T-cell (primary cell): ENCODE data around the gene FBXO48. TPM values are rescaled to one million over a fixed set of nuclear protein-coding genes. Genes with fewer than 3 reads are reported as not detected.

Experiments
- ATAC-seq, 4 experiments: fragments of 200-7000 bp in 3 of 4; fragments of 150-1000 bp in 1 of 4; cut with Tn5 transposase; replicated peaks in 1 of 4; 1 replicate in 3 of 4; 2 replicates in 1 of 4; pipeline ENCODE4 v1.10.0; 2021; ENCODE audit warnings: moderate library complexity in 3 of 4, mild to moderate bottlenecking in 2 of 4, moderate number of reproducible peaks in 1 of 4
- CTCF ChIA-PET, 2 donors: fragments of 300-600 bp; sonication (Branson Sonifier 250); formaldehyde crosslinking; loops; one replicate each; lab custom pipeline; 2022; ENCODE audit warnings: antibody characterized with exemption in 2 of 2; lab: Charles Lee
- POLR2A ChIA-PET, 2 donors: fragments of 300-600 bp; sonication (Branson Sonifier 250); formaldehyde crosslinking; loops; one replicate each; lab custom pipeline; 2022; ENCODE audit warnings: antibody characterized with exemption in 2 of 2; lab: Charles Lee
- DNase-seq, 35 experiments: peaks; one replicate each; pipeline versions ENCODE4 v3.0.0 to v3.0.0-alpha.2; 2013 to 2023
- H3K27ac ChIP-seq: one replicate; pipeline ENCODE4 v1.5.1; 2013; ENCODE audit warnings: low read length
- H3K27me3 ChIP-seq, 2 experiments: replicated peaks in 1 of 2; 1 replicate in 1 of 2; 2 replicates in 1 of 2; pipeline versions ENCODE4 v1.6.1 to v1.7.0; 2013; ENCODE audit warnings: low read length in 1 of 2, mixed read lengths in 1 of 2; ENCODE audit not compliant: control insufficient read depth in 2 of 2, insufficient read depth in 2 of 2; ENCODE audit errors: extremely low read depth in 1 of 2
- H3K36me3 ChIP-seq, 2 donors: 1 replicate in 1 of 2; 2 replicates in 1 of 2; pipeline versions ENCODE4 v1.6.1 to v1.7.0; 2013; ENCODE audit warnings: low read length in 1 of 2; ENCODE audit not compliant: control insufficient read depth in 2 of 2, insufficient read depth in 1 of 2; ENCODE audit errors: extremely low read depth in 1 of 2
- H3K4me1 ChIP-seq, 2 experiments: 1 replicate in 1 of 2; 2 replicates in 1 of 2; pipeline versions ENCODE4 v1.6.1 to v1.7.0; 2013; ENCODE audit warnings: low read length in 2 of 2, mixed read lengths in 1 of 2; ENCODE audit not compliant: insufficient read depth in 2 of 2, control insufficient read depth in 1 of 2; ENCODE audit errors: extremely low read depth in 1 of 2
- H3K4me3 ChIP-seq, 2 donors: 1 replicate in 1 of 2; 2 replicates in 1 of 2; pipeline versions ENCODE4 v1.5.1 to v1.7.0; 2013; ENCODE audit warnings: mild to moderate bottlenecking in 2 of 2, low read length in 1 of 2, moderate library complexity in 1 of 2; ENCODE audit not compliant: control insufficient read depth in 1 of 2; ENCODE audit errors: extremely low read depth in 1 of 2
- H3K9me3 ChIP-seq: 2 replicates; pipeline ENCODE4 v1.7.0; 2013
- H3K27ac Mint-ChIP-seq, 2 donors: one replicate each; pipeline ENCODE4 v1.8.0; 2020 to 2021; ENCODE audit warnings: mild to moderate bottlenecking in 2 of 2, mixed read lengths in 2 of 2
- H3K27me3 Mint-ChIP-seq, 2 donors: one replicate each; pipeline ENCODE4 v1.8.0; 2021 to 2022; ENCODE audit warnings: mixed read lengths in 2 of 2
- H3K36me3 Mint-ChIP-seq: one replicate; pipeline ENCODE4 v1.8.0; 2021; ENCODE audit warnings: mixed read lengths
- H3K4me1 Mint-ChIP-seq, 3 donors: one replicate each; pipeline ENCODE4 v1.8.0; 2020 to 2022; ENCODE audit warnings: mixed read lengths in 3 of 3, mild to moderate bottlenecking in 1 of 3
- H3K4me3 Mint-ChIP-seq, 3 donors: one replicate each; pipeline ENCODE4 v1.8.0; 2020 to 2022; ENCODE audit warnings: mild to moderate bottlenecking in 3 of 3, mixed read lengths in 3 of 3, moderate library complexity in 3 of 3
- H3K9me3 Mint-ChIP-seq, 3 donors: one replicate each; pipeline ENCODE4 v1.8.0; 2020 to 2022; ENCODE audit warnings: mixed read lengths in 3 of 3
- WGBS: methylation state at CpG from one replicate; pipeline ENCODE4 v1.1.5; 2013; ENCODE audit warnings: missing lambda C conversion rate; ENCODE audit not compliant: insufficient coverage; 5-methylcytosine and 5-hydroxymethylcytosine counted together
- total RNA-seq, 35 experiments: library from RNA in 6 of 35; stranded (reverse) in 6 of 35; fragments of 120-200 nt in 1 of 35; gene quantifications; one replicate each; pipeline versions ENCODE4 v1.2.1 to v1.2.4 and lab custom pipeline; 2013 to 2026

The FBXO48 gene
- total RNA-seq, 5 donors from 2014 or later (not counting 1 experiment from before 2014, with no cell fraction given), result 1.8 to 4.5 (median 4.5) TPM

GRCh38 chr2:68463287-68463877 is 3.7 kb downstream of the FBXO48 start:
- Mint-ChIP-seq H3K27ac (no peak overlapping the region), H3K4me3 (no peak overlapping the region), H3K36me3 (no peaks in the 10 kb centered on the region), H3K27me3 (no peaks in the 10 kb centered on the region), H3K4me1 (peaks cover 25 to 38% (median 33%) of the 10 kb centered on the region in 3 donors), H3K9me3 (no peaks in the 10 kb centered on the region)
- POLR2A ChIA-PET, result interaction anchor here in 1 of 2 donors (0.7 to 1.2 kb wide), 3 partner anchors 24 to 255 kb away, joined by 3 read pairs; no protein-coding TSS in a partner anchor
- Histone ChIP-seq H3K27me3 (no peaks in the 10 kb centered on the region), H3K4me1 (peaks cover 15 to 23% of the 10 kb centered on the region in 2 experiments), H3K4me3 (no peak overlapping the region), H3K36me3 (no peaks in the 10 kb centered on the region), H3K9me3 (no peaks in the 10 kb centered on the region), H3K27ac (no peak overlapping the region)
- WGBS, result no CpG with 5 or more reads among the region's 1 CpG
- ATAC-seq (no peak), DNase-seq (peak in 2 of 35 experiments; percentile 32 to 82)
- CTCF ChIA-PET, result interaction anchor here (0.5 to 5.5 kb wide), 53 partner anchors 10 to 1260 kb away, joined by 3 to 78 read pairs (median 4); partner anchors contain the start of genes ANTXR1 (in 1 of the 2) and ARHGAP25 (in 1 of the 2)

DNA sequence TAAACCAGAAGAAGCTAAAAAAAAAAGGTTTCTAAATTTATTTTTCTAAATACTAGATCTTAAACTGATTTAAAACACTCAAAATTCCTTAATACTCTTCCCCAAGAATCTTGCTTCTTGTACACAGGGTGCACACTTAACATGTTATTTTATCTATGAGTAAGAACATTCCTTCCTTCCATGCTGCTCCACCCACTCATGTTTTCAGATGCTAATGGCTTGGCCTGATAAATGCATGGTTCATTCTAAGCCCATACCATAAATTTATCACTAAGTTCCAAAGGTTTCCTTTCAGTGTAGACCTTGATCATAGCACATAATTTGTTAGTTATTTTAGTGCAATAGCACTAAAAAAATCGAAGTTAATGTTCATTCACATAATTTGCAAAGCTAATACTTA is 8.1 kb downstream of the FBXO48 start:
- Mint-ChIP-seq H3K4me1 (peaks cover 4 to 10% (median 9%) of the 10 kb centered on the region in 3 donors), H3K27ac (peak overlapping the region in 1 of 2 donors; percentile 9)
- no CpG with 5 or more reads among the region's 1 CpG for WGBS

DNA sequence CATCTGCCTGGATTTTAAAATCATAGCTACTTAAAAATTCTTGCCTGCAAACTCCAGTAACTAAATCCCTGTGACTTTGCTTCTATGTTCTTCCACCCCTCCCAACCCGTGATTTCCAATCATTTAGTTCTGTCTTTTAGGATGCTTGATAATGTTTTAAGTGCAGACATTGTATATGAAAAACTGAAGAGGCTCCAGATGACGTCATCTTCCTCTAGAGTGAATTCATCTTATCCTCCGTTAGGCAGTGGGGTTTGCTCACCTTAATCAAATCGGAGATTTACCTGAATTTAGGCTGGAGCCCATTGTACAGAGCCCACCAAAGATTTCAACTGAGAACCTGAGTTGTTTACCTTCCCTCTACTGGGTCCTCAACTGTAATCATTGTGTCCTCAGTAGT is 10.9 kb downstream of the FBXO48 start:
- H3K4me1 ChIP-seq, result peaks cover 0 to 6% of the 10 kb centered on the region in 2 experiments
- H3K27me3 ChIP-seq, result no peaks in the 10 kb centered on the region
- no peaks in the 10 kb centered on the region for H3K9me3 Mint-ChIP-seq
- ATAC-seq, result no peak
- 94% methylated on average over 3 of the region's 4 CpGs for WGBS
- H3K4me3 Mint-ChIP-seq, result no peak overlapping the region
- H3K9me3 ChIP-seq, result no peaks in the 10 kb centered on the region
- H3K27ac ChIP-seq, result no peak overlapping the region
- peaks cover 21 to 25% (median 24%) of the 10 kb centered on the region in 3 donors for H3K4me1 Mint-ChIP-seq
- CTCF ChIA-PET, result interaction anchor here in 1 of 2 donors (1.5 kb wide), 1 partner anchor 10 kb away, joined by 3 read pairs; no protein-coding TSS in a partner anchor
- no peaks in the 10 kb centered on the region for H3K36me3 ChIP-seq
- POLR2A ChIA-PET, result interaction anchor here in 1 of 2 donors (0.6 kb wide), 1 partner anchor 560 kb away, joined by 3 read pairs; no protein-coding TSS in a partner anchor
- H3K4me3 ChIP-seq, result no peak overlapping the region
- H3K36me3 Mint-ChIP-seq, result no peaks in the 10 kb centered on the region
- H3K27ac Mint-ChIP-seq, result peak overlapping the region in 1 of 2 donors; percentile 3
- DNase-seq, result no peak
- no peaks in the 10 kb centered on the region for H3K27me3 Mint-ChIP-seq

More for the DNA sequence above, 8.1 kb downstream of the FBXO48 start:
- H3K27me3 Mint-ChIP-seq, result no peaks in the 10 kb centered on the region
- POLR2A ChIA-PET, result interaction anchor here in 1 of 2 donors (0.6 kb wide), 1 partner anchor 301 kb away, joined by 3 read pairs; no protein-coding TSS in a partner anchor
- no peaks in the 10 kb centered on the region for H3K4me1 ChIP-seq
- no peaks in the 10 kb centered on the region for H3K36me3 Mint-ChIP-seq
- H3K9me3 ChIP-seq, result no peaks in the 10 kb centered on the region
- no peak for DNase-seq
- no peak for ATAC-seq
- no peaks in the 10 kb centered on the region for H3K27me3 ChIP-seq
- no peak overlapping the region for H3K4me3 Mint-ChIP-seq
- CTCF ChIA-PET, result interaction anchor here (0.5 to 1.2 kb wide), 4 partner anchors 19 to 466 kb away, joined by 3 to 4 read pairs (median 3); no protein-coding TSS in a partner anchor
- H3K9me3 Mint-ChIP-seq, result no peaks in the 10 kb centered on the region
- no peak overlapping the region for H3K4me3 ChIP-seq
- H3K36me3 ChIP-seq, result no peaks in the 10 kb centered on the region
- no peak overlapping the region for H3K27ac ChIP-seq

DNA sequence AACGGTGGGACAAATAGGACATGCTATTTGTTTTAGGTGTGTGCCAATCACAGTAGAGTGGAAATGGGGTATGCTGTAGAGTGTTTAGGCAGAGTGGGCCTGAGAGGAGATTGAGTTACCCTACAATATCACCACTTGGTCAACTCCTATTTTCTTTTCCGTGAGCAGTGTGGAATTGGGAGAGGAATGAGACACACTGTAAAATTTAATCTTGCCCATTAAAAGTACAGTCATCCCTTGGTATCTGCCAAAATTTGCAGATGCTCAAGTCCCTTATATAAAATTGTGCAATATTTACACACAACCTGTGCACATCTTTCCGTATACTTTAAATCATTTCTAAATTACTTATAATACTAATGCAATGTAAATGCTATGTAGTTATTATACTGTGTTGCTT is 12.4 kb downstream of the FBXO48 start:
- no peaks in the 10 kb centered on the region for H3K36me3 Mint-ChIP-seq

GRCh38 chr2:68453761-68454360 is 13.2 kb downstream of the FBXO48 start:
- DNase-seq (no peak), ATAC-seq (no peak)
- Mint-ChIP-seq H3K4me3 (no peak overlapping the region), H3K4me1 (peaks cover 21 to 23% (median 22%) of the 10 kb centered on the region in 3 donors), H3K27me3 (no peaks in the 10 kb centered on the region), H3K36me3 (no peaks in the 10 kb centered on the region), H3K27ac (peak overlapping the region; percentile 67 to 89), H3K9me3 (peaks cover 0 to 4% (median 0%) of the 10 kb centered on the region in 3 donors)
- Histone ChIP-seq H3K4me3 (no peak overlapping the region), H3K9me3 (no peaks in the 10 kb centered on the region), H3K4me1 (peaks cover 0 to 6% of the 10 kb centered on the region in 2 experiments), H3K27me3 (no peaks in the 10 kb centered on the region), H3K36me3 (no peaks in the 10 kb centered on the region), H3K27ac (peak overlapping the region; percentile 6)
- ChIA-PET CTCF (interaction anchor here (0.6 to 2.4 kb wide), 8 partner anchors 10 to 472 kb away, joined by 3 to 23 read pairs (median 4); no protein-coding TSS in a partner anchor), POLR2A (no interaction called here)
- whole genome bisulfite sequencing, result no CpG with 5 or more reads among the region's 2 CpGs

More for the DNA sequence above, 12.4 kb downstream of the FBXO48 start:
- H3K9me3 ChIP-seq, result no peaks in the 10 kb centered on the region
- H3K27me3 ChIP-seq, result no peaks in the 10 kb centered on the region
- ATAC-seq, result no peak
- H3K4me3 ChIP-seq, result no peak overlapping the region
- ChIA-PET POLR2A (no interaction called here), CTCF (interaction anchor here (0.6 to 0.9 kb wide), 2 partner anchors 13 to 140 kb away, joined by 3 read pairs; no protein-coding TSS in a partner anchor)
- H3K27ac Mint-ChIP-seq, result no peak overlapping the region
- H3K27ac ChIP-seq, result no peak overlapping the region
- no peaks in the 10 kb centered on the region for H3K27me3 Mint-ChIP-seq
- H3K36me3 ChIP-seq, result no peaks in the 10 kb centered on the region
- DNase-seq, result no peak
- no peak overlapping the region for H3K4me3 Mint-ChIP-seq
- 100% methylated on average over 1 of the region's 3 CpGs for WGBS
- H3K4me1 Mint-ChIP-seq, result peaks cover 21 to 25% (median 24%) of the 10 kb centered on the region in 3 donors
- no peaks in the 10 kb centered on the region for H3K9me3 Mint-ChIP-seq
- peaks cover 0 to 6% of the 10 kb centered on the region in 2 experiments for H3K4me1 ChIP-seq
